ENCODE measurements around the gene TM9SF3. TPM values are rescaled to one million over a fixed set of nuclear protein-coding genes. Genes with fewer than 3 reads are reported as not detected.

Gene TM9SF3
- total and polyA plus RNA-seq, 10 of the 15 experiments (the other 5 are each of a cell fraction or from before 2014, with no cell fraction given), result 17.1 to 85.4 (median 44.9) TPM

Small RNA genes within 50 kb of the gene (small RNA-seq; reads per million reads assigned to genes)
- gene RNA5SP324, result not detected

Other genes starting within 250 kb of the TM9SF3 start
- gene OPALIN, start 228.0 kb downstream of the TM9SF3 start, total RNA-seq (2014; rRNA removed), result not detected in 2 replicates
- gene OPALIN, start 228.0 kb downstream of the TM9SF3 start, total RNA-seq (2014; rRNA removed; fragmentation: Illumina TruSeq; extraction: Trizol), result not detected in 2 replicates
- not detected in 2 replicates for gene OPALIN, start 228.0 kb downstream of the TM9SF3 start, total RNA-seq (2021)
- not detected in 2 replicates for gene OPALIN, start 228.0 kb downstream of the TM9SF3 start, polyA plus RNA-seq (2011; rRNA removed)
- not detected in 2 replicates for gene OPALIN, start 228.0 kb downstream of the TM9SF3 start, polyA plus RNA-seq (2014; fragmentation: Illumina TruSeq; extraction: Trizol)
- gene OPALIN, start 228.0 kb downstream of the TM9SF3 start, polyA plus RNA-seq (2014; fragmentation: Nextera tagmentation; extraction: Ambion mirVana), result not detected
- not detected in 2 replicates for gene OPALIN, start 228.0 kb downstream of the TM9SF3 start, polyA plus RNA-seq (2014; rRNA removed)
- not detected for gene OPALIN, start 228.0 kb downstream of the TM9SF3 start, polyA plus RNA-seq (2016; fragmentation: Nextera tagmentation; extraction: Ambion mirVana)
- gene TLL2, start 73.1 kb downstream of the TM9SF3 start, total RNA-seq (2014; rRNA removed), result 0.33 and 0.34 TPM in 2 replicates
- gene TLL2, start 73.1 kb downstream of the TM9SF3 start, total RNA-seq (2014; rRNA removed; fragmentation: Illumina TruSeq; extraction: Trizol), result 0.14 and 0.22 TPM in 2 replicates
- 0.51 and 0.72 TPM in 2 replicates for gene TLL2, start 73.1 kb downstream of the TM9SF3 start, total RNA-seq (2021)
- 0.33 and 0.71 TPM in 2 replicates for gene TLL2, start 73.1 kb downstream of the TM9SF3 start, polyA plus RNA-seq (2011; rRNA removed)
- 0.31 and 0.55 TPM in 2 replicates for gene TLL2, start 73.1 kb downstream of the TM9SF3 start, polyA plus RNA-seq (2014; fragmentation: Illumina TruSeq; extraction: Trizol)
- under 1 TPM; 0.02 to 0.29 TPM for gene TLL2, start 73.1 kb downstream of the TM9SF3 start, polyA plus RNA-seq (2014; fragmentation: Nextera tagmentation; extraction: Ambion mirVana)
- gene TLL2, start 73.1 kb downstream of the TM9SF3 start, polyA plus RNA-seq (2014; rRNA removed), result 0.78 and 0.80 TPM in 2 replicates
- 1 to 10 TPM; 1.5 to 2.1 TPM for gene TLL2, start 73.1 kb downstream of the TM9SF3 start, polyA plus RNA-seq (2016; fragmentation: Nextera tagmentation; extraction: Ambion mirVana)
- 151 and 167 TPM in 2 replicates for gene PIK3AP1, start 133.5 kb upstream of the TM9SF3 start, total RNA-seq (2014; rRNA removed)
- gene PIK3AP1, start 133.5 kb upstream of the TM9SF3 start, total RNA-seq (2014; rRNA removed; fragmentation: Illumina TruSeq; extraction: Trizol), result 143 and 148 TPM in 2 replicates
- 137 and 142 TPM in 2 replicates for gene PIK3AP1, start 133.5 kb upstream of the TM9SF3 start, total RNA-seq (2021)
- gene PIK3AP1, start 133.5 kb upstream of the TM9SF3 start, polyA plus RNA-seq (2011; rRNA removed), result 281 and 306 TPM in 2 replicates
- gene PIK3AP1, start 133.5 kb upstream of the TM9SF3 start, polyA plus RNA-seq (2014; fragmentation: Illumina TruSeq; extraction: Trizol), result 107 and 128 TPM in 2 replicates
- gene PIK3AP1, start 133.5 kb upstream of the TM9SF3 start, polyA plus RNA-seq (2014; fragmentation: Nextera tagmentation; extraction: Ambion mirVana), result 10 to 100 TPM; 26.2 to 37.0 TPM
- gene PIK3AP1, start 133.5 kb upstream of the TM9SF3 start, polyA plus RNA-seq (2014; rRNA removed), result 108 and 110 TPM in 2 replicates
- gene PIK3AP1, start 133.5 kb upstream of the TM9SF3 start, polyA plus RNA-seq (2016; fragmentation: Nextera tagmentation; extraction: Ambion mirVana), result 10 to 100 TPM; 92.4 to 93.7 TPM
- 11.2 and 16.2 TPM in 2 replicates for gene LCOR, start 245.3 kb upstream of the TM9SF3 start, total RNA-seq (2014; rRNA removed)
- gene LCOR, start 245.3 kb upstream of the TM9SF3 start, total RNA-seq (2014; rRNA removed; fragmentation: Illumina TruSeq; extraction: Trizol), result 17.8 and 19.2 TPM in 2 replicates
- gene LCOR, start 245.3 kb upstream of the TM9SF3 start, total RNA-seq (2021), result 18.9 and 22.0 TPM in 2 replicates
- 18.0 and 24.9 TPM in 2 replicates for gene LCOR, start 245.3 kb upstream of the TM9SF3 start, polyA plus RNA-seq (2011; rRNA removed)
- 10.2 and 16.0 TPM in 2 replicates for gene LCOR, start 245.3 kb upstream of the TM9SF3 start, polyA plus RNA-seq (2014; fragmentation: Illumina TruSeq; extraction: Trizol)
- gene LCOR, start 245.3 kb upstream of the TM9SF3 start, polyA plus RNA-seq (2014; fragmentation: Nextera tagmentation; extraction: Ambion mirVana), result 1 to 10 TPM; 1.6 to 6.1 TPM
- 5.2 and 6.6 TPM in 2 replicates for gene LCOR, start 245.3 kb upstream of the TM9SF3 start, polyA plus RNA-seq (2014; rRNA removed)
- gene LCOR, start 245.3 kb upstream of the TM9SF3 start, polyA plus RNA-seq (2016; fragmentation: Nextera tagmentation; extraction: Ambion mirVana), result 10 to 100 TPM; 15.3 to 16.9 TPM

Data from GM12878 (cell line).